Ammon's horn (tissue), 1 donor: ENCODE results near the gene OR2T35.

Source experiments
- DNase-seq: peaks from one replicate; pipeline ENCODE4 v3.0.0-alpha.2; 2016; ENCODE audit warnings: low spot score

OR2T35 gene

GRCh38 chr1:248625971-248626370 lies 19.1 kb downstream of the OR2T35 start:
- no peak for DNase-seq

DNA sequence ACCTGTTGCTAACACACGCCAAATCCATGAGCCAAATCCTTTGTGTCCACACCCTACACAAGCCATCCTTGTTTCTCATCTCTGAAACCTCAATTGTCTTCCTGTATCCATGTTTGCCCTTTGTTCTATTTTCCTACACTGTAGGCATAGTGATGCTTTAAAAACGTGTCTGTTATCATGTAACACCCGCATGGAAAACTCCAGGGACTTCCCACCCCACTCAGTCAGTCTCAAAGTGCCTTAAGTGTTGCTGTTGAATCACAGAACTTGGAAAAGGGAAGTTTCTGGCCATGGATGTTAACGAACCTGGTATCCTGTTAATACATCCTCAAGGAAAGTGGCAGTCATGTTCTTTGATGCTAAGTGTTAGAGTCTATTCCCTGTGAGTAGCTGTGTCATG lies 19.9 kb downstream of the OR2T35 start:
- no peak for DNase-seq

GRCh38 chr1:248622570-248623001 lies 22.5 kb downstream of the OR2T35 start:
- peak; percentile 52 for DNase-seq

GRCh38 chr1:248621770-248622169 lies 23.3 kb downstream of the OR2T35 start:
- DNase-seq: no peak

- peak; percentile 56 for DNase-seq
Measured at GRCh38 chr1:248618878-248619277, 26.2 kb downstream of the OR2T35 start.

DNA sequence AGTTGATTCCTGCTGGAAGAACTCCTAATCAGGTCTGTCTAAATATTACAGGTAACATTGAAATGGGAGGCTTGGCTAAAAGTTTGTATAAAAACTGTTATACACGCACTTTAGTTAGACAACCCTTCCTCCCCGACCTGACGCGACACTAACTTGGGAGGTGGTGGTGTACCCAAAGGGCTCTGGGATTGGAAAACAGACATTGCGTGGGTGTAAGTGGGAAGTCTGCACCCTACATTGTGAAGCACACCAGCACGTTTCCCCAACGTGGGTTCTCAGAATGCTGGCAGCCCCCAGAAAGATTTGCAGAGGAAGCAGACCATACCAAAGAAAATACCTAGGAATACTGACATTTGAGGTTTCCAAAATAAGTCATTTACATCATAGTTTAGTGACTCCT lies 27.0 kb downstream of the OR2T35 start:
- DNase-seq: no peak

GRCh38 chr1:248613742-248614141 lies 31.3 kb downstream of the OR2T35 start:
- no peak for DNase-seq

DNA sequence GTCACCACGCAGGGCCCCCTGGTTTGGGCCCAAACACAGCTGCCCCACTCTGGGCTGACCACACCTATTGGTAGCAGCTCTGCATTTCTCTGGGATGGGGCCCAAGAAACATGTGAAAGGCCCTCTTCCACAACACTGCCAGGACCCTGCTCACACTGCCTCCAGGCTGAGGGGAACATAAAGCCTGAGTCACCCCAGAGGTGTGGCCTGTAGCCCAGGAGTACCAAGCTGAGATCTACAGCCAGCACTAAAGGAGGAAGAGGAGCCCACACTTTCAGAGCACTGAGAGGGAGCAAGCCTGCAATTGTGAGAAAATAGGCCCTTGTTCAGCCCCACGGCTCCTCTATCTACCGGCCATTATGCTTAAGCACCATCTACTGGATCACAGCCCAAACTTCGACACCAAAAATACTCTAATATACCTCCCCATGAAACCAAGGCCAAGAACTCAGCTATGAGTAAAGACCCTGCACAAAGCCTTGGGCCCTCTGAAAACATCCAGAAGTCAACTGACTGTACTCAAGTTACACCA lies 33.1 kb downstream of the OR2T35 start:
- no peak for DNase-seq

- no peak for DNase-seq
Measured at GRCh38 chr1:248610301-248610700, 34.8 kb downstream of the OR2T35 start.

DNA sequence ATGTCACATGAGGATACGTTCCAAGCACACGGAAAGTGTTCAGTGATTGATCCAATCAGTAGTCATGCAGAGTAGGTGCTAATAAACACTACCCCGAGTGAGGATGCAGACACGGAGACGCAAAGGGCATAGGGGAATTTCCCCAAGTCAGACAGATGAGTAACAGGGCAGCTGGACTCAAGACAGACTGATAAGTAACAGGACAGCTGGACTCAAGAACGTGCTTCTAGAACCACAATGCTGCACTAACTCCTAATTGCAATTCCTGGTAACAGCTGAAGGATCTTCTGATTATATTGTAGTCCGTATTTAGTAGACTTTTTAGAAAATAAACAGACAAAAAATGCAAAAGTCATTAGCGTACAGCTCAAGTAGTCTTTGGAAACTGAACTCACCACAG lies 45.7 kb downstream of the OR2T35 start:
- DNase-seq: no peak

- no peak for DNase-seq
Measured at GRCh38 chr1:248597589-248597988, 47.5 kb downstream of the OR2T35 start, which contains the start of gene OR2T10. Gene OR2T10, minus strand, starts transcription at chr1:248597700. Its CDS starts 3,932 bp downstream, at chr1:248593768.

DNA sequence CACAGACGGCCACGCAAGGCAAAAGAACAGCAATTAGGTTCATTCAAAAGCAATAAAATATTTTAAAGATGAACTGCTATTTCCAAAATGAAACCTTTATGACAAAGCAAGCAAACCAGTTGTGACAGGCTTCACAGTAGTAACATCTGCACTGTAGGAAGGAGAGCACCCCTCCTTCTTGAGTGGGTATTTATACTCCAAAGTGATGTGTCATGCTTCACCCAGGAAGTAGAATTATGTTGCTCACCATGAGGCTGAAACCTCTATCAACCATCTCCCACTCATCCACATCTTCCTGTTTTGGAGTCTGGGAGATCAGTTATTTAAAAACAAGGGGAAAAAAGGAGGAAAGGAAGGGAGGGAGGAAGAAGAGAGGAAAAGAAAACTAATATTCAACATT lies 48.5 kb downstream of the OR2T35 start:
- DNase-seq: no peak

DNA sequence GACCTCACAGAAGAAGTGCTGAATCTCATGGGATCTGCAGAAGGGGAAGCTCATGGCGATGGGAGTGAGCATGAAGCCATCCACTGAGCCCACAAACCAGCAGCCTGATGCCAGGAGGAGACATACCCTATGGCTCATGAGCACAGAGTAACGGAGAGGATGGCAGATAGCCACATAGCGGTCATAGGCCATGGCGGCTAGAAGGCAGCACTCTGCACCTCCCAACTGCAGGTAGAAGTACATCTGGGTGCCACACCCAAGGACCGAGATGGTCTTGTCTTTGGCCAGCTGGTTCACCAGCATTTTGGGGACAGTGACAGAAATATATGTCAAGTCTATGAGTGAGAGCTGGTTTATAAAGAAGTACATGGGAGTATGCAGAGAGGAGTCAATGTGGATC lies 51.9 kb downstream of the OR2T35 start:
- DNase-seq: no peak

- DNase-seq: no peak
Measured at GRCh38 chr1:248592655-248593054, 52.4 kb downstream of the OR2T35 start.

DNA sequence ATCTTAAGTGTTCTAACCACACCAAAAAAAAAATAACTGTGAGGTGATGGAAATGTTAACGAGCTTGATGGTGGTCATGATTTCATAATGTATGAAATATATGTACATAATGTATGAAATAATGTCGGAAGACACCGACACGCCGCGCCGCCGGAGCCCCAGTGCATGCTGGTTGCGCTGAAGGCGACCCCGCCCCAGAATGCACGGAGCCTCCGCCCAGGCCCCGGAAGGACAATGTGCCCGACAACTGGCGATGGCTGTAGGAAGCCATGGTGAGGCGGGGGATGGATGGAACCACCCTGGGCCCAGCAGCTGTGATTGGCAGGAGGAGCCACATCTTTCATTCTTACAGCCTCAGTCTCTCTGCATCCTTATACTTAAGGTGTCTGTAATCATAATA lies 55.0 kb downstream of the OR2T35 start:
- no peak for DNase-seq

DNA sequence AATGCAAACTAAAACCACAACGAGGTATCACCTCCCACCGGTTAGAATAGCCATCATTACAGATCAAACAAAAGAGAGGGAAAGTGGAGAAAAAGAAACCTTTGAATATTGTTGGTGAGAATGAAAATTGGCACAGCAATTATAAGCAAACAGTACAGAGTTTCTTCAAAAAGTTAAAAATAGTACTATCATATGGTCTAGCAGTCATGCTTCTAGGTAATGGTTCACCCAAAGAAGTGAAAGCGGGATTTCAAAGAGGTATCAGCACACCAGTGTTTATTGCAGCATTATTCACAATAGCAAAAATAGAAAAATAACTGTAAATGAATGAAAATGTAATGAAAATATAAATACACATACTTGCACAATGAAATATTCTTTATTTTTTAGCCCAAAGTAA lies 55.7 kb downstream of the OR2T35 start:
- DNase-seq: no peak
